Ishikawa (cell line): ENCODE results near the gene OLFML1.

Experiments used
- CEBPB ChIP-seq: IDR thresholded peaks from 2 replicates; pipeline ENCODE4 v1.6.1; 2012
- EP300 ChIP-seq: IDR thresholded peaks from 2 replicates; pipeline ENCODE4 v1.6.1; 2012; ENCODE audit warnings: borderline replicate concordance
- RAD21 ChIP-seq: IDR thresholded peaks from 2 replicates; pipeline ENCODE4 v1.6.1; 2012; ENCODE audit warnings: low read depth
- TAF1 ChIP-seq: IDR thresholded peaks from 2 replicates; pipeline ENCODE4 v1.6.1; 2012; ENCODE audit warnings: low read depth, mild to moderate bottlenecking
- YY1 ChIP-seq: IDR thresholded peaks from 2 replicates; pipeline ENCODE4 v1.6.1; 2012; ENCODE audit warnings: low read depth
- ZBTB7A ChIP-seq: IDR thresholded peaks from 2 replicates; pipeline ENCODE4 v1.6.1; 2012; ENCODE audit warnings: low read depth
- TF ChIP-seq, protein P1 (sequence below): IDR thresholded peaks from 2 replicates; pipeline ENCODE4 v1.6.1; 2012; ENCODE audit warnings: low read depth, mild to moderate bottlenecking
- TF ChIP-seq, protein P2 (sequence below): IDR thresholded peaks from 2 replicates; pipeline ENCODE4 v1.6.1; 2012

DNA sequence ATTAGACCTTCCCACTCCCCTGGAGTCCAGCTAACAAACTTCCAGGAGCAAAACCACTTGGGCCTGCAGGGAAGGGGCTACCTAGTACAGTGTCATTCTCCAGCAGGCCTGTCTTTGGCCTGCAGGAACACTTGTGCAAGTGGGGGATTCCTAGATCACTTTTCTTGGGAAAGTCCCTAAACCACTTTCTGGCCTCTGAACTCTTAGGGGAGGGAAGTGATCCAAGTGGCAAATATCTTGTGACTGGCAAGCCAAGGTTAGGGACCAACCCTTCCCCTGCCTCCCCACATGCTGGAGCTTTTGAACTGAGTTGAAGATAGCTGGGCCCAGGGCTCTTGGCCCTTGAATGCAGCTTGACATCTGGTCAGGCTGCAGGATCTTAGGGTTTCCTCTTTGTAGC, 45.7 kb downstream of the OLFML1 start:
- TF ChIP-seq CEBPB, result no peak
- no peak for TF ChIP-seq ZBTB7A
- TF ChIP-seq, protein P1, sequence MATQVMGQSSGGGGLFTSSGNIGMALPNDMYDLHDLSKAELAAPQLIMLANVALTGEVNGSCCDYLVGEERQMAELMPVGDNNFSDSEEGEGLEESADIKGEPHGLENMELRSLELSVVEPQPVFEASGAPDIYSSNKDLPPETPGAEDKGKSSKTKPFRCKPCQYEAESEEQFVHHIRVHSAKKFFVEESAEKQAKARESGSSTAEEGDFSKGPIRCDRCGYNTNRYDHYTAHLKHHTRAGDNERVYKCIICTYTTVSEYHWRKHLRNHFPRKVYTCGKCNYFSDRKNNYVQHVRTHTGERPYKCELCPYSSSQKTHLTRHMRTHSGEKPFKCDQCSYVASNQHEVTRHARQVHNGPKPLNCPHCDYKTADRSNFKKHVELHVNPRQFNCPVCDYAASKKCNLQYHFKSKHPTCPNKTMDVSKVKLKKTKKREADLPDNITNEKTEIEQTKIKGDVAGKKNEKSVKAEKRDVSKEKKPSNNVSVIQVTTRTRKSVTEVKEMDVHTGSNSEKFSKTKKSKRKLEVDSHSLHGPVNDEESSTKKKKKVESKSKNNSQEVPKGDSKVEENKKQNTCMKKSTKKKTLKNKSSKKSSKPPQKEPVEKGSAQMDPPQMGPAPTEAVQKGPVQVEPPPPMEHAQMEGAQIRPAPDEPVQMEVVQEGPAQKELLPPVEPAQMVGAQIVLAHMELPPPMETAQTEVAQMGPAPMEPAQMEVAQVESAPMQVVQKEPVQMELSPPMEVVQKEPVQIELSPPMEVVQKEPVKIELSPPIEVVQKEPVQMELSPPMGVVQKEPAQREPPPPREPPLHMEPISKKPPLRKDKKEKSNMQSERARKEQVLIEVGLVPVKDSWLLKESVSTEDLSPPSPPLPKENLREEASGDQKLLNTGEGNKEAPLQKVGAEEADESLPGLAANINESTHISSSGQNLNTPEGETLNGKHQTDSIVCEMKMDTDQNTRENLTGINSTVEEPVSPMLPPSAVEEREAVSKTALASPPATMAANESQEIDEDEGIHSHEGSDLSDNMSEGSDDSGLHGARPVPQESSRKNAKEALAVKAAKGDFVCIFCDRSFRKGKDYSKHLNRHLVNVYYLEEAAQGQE, result no peak
- no peak for TF ChIP-seq RAD21
- TF ChIP-seq YY1, result no peak
- TF ChIP-seq EP300, result no peak
- TF ChIP-seq, protein P2, sequence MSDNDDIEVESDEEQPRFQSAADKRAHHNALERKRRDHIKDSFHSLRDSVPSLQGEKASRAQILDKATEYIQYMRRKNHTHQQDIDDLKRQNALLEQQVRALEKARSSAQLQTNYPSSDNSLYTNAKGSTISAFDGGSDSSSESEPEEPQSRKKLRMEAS, result no peak
- no peak for TF ChIP-seq TAF1
